Right lobe of liver (tissue), 6 donors: ENCODE measurements around the gene CELSR1. TPM values are rescaled to one million over a fixed set of nuclear protein-coding genes. Genes with fewer than 3 reads are reported as not detected.

Experiments
- ATAC-seq, 4 donors: fragments of 200-7000 bp; cut with Tn5 transposase; one replicate each; pipeline ENCODE4 v1.9.1; 2020; ENCODE audit warnings: mild to moderate bottlenecking in 4 of 4, moderate library complexity in 4 of 4
- DNase-seq, 3 donors: peaks; one replicate each; pipeline ENCODE4 v3.0.0-alpha.2; 2020
- H3K27ac ChIP-seq, 3 donors: fragments of 200-600 bp; one replicate each; pipeline ENCODE4 v1.8.0; 2022
- H3K27me3 ChIP-seq, 2 donors: fragments of 200-600 bp; one replicate each; pipeline ENCODE4 v1.8.0; 2022
- H3K36me3 ChIP-seq, 4 donors: fragments of 200-600 bp; sonication (generic) in 1 of 4; one replicate each; pipeline versions ENCODE4 v1.5.1 to v1.8.0; 2017 to 2022; ENCODE audit warnings: control low read depth in 1 of 4
- H3K4me1 ChIP-seq, 4 donors: fragments of 200-600 bp; sonication (generic) in 1 of 4; one replicate each; pipeline versions ENCODE4 v1.5.1 to v1.8.0; 2017 to 2022; ENCODE audit warnings: control low read depth in 1 of 4
- H3K4me3 ChIP-seq, 3 donors: fragments of 200-600 bp; one replicate each; pipeline ENCODE4 v1.8.0; 2022
- H3K9me3 ChIP-seq, 4 donors: fragments of 200-600 bp; sonication (generic) in 1 of 4; one replicate each; pipeline versions ENCODE4 v1.5.1 to v1.8.0; 2017 to 2022; ENCODE audit warnings: control low read depth in 1 of 4
- CTCF ChIP-seq, 4 donors: fragments of 200-600 bp in 3 of 4; fragments of 450-650 bp in 1 of 4; IDR thresholded peaks; one replicate each; pipeline versions ENCODE4 v1.5.1 to v1.8.0; 2016 to 2022; ENCODE audit warnings: antibody characterized with exemption in 4 of 4, mild to moderate bottlenecking in 2 of 4
- POLR2A ChIP-seq: fragments of 450-650 bp; IDR thresholded peaks from one replicate; pipeline ENCODE4 v1.6.1; 2017; ENCODE audit warnings: antibody characterized with exemption, mild to moderate bottlenecking
- WGBS: methylation state at CpG from one replicate; pipeline ENCODE4 v1.1.6; 2018; ENCODE audit warnings: low coverage, low lambda C conversion rate; ENCODE audit not compliant: insufficient coverage; ENCODE audit errors: missing lambda C conversion rate; 5-methylcytosine and 5-hydroxymethylcytosine counted together
- intact Hi-C, 2 donors: fragments of 100-400 bp; cut with DNase I; formaldehyde crosslinking; loops; one replicate each; pipeline versions ENCODE4 v1.11.2 to v1.14.1; 2022
- total RNA-seq, 6 experiments: library from RNA; depleted of rRNA in 2 of 6; stranded (reverse); fragments of >200 nt in 2 of 6; fragmentation: NEBNext Ultra II Directional in 3 of 6; extraction: Animal tissue kit (Norgen Biotek cat#: 25700) in 3 of 6; gene quantifications; one replicate each; pipeline versions ENCODE4 v1.1.0 to v1.2.4, GENCODE V29; 2016 to 2023
- donor health status: DM: no; HTN: yes; CAD: no.
- donor health status: DM: no; HTN: no; CAD: no.
- donor health status: DM: no; HTN: no; CAD: no.
- donor health status: DM: no; HTN: yes; CAD: no.
- donor health status: DM: no; HTN: yes; CAD: no.

CELSR1 gene
- total RNA-seq, 6 experiments from 2014 or later = 2.9 to 8.2 (median 5.0) TPM

GRCh38 chr22:46320166-46320710, 217.2 kb downstream of the CELSR1 start:
- intact Hi-C loops = loop anchor here in 1 of 2 donors (10.0 kb wide), 1 partner anchor 325 kb away; no protein-coding TSS in a partner anchor
- 66% methylated on average over 3 of the region's 14 CpGs for WGBS
- H3K4me3 ChIP-seq = no peak overlapping the region
- H3K27me3 ChIP-seq = no peaks in the 10 kb centered on the region
- TF ChIP-seq CTCF (IDR thresholded peaks at IDR 0.05) (no peak), POLR2A (no peak)
- ATAC-seq = no peak
- no peaks in the 10 kb centered on the region for H3K9me3 ChIP-seq
- no peaks in the 10 kb centered on the region for H3K4me1 ChIP-seq
- H3K36me3 ChIP-seq = no peaks in the 10 kb centered on the region
- H3K27ac ChIP-seq = no peak overlapping the region
- DNase-seq = peak in 1 of 3 donors; percentile 33

- intact Hi-C loops = no loop called here
These were observed 218.1 kb downstream of the CELSR1 start for GRCh38 chr22:46319319-46319718.

GRCh38 chr22:46318576-46318975, 218.8 kb downstream of the CELSR1 start:
- intact Hi-C loops = no loop called here
- no peak for TF ChIP-seq POLR2A
- no peak for TF ChIP-seq CTCF (IDR thresholded peaks at IDR 0.05)
- no peak overlapping the region for H3K4me3 ChIP-seq
- ATAC-seq (no peak), DNase-seq (peak in 1 of 3 donors; percentile 38)
- no peaks in the 10 kb centered on the region for H3K4me1 ChIP-seq
- no peaks in the 10 kb centered on the region for H3K36me3 ChIP-seq
- H3K27ac ChIP-seq = no peak overlapping the region
- H3K9me3 ChIP-seq = no peaks in the 10 kb centered on the region
- WGBS = 93% methylated on average over 6 of the region's 15 CpGs
- no peaks in the 10 kb centered on the region for H3K27me3 ChIP-seq

More at GRCh38 chr22:46319319-46319718, 218.1 kb downstream of the CELSR1 start:
- Histone ChIP-seq H3K36me3 (no peaks in the 10 kb centered on the region), H3K9me3 (no peaks in the 10 kb centered on the region), H3K4me3 (no peak overlapping the region), H3K27ac (no peak overlapping the region), H3K4me1 (no peaks in the 10 kb centered on the region), H3K27me3 (no peaks in the 10 kb centered on the region)
- DNase-seq = peak in 1 of 3 donors; percentile 39
- 100% methylated on average over 1 of the region's 10 CpGs for WGBS
- no peak for ATAC-seq
- TF ChIP-seq CTCF (IDR thresholded peaks at IDR 0.05) (no peak), POLR2A (no peak)

- Histone ChIP-seq H3K4me3 (no peak overlapping the region), H3K36me3 (no peaks in the 10 kb centered on the region), H3K9me3 (no peaks in the 10 kb centered on the region), H3K27ac (no peak overlapping the region), H3K27me3 (no peaks in the 10 kb centered on the region), H3K4me1 (no peaks in the 10 kb centered on the region)
- TF ChIP-seq POLR2A (no peak), CTCF (IDR thresholded peaks at IDR 0.05) (no peak)
- ATAC-seq = no peak
- peak in 1 of 3 donors; percentile 44 for DNase-seq
- WGBS = 69% methylated on average over 8 of the region's 20 CpGs
- intact Hi-C loops = no loop called here
These were observed 219.8 kb downstream of the CELSR1 start for GRCh38 chr22:46317646-46318045.
